Activated naive CD4-positive, alpha-beta T cell treated with anti-CD3 and anti-CD28 coated beads, Interleukin-2, amount 50 U/mL, for 16 hours (primary cell): ENCODE data around the gene NCBP2L.

Experiments
- DNase-seq: peaks from one replicate; pipeline ENCODE4 v3.0.0-alpha.2; 2020

The NCBP2L gene

GRCh38 chrX:107777536-107777832, at the start of gene NCBP2L:
Gene NCBP2L (plus strand): TSS chrX:107777733. CDS start chrX:107794221, 16,488 bp downstream.
- no peak for DNase-seq

- DNase-seq: no peak
Observed at GRCh38 chrX:107728371-107729099, 49.0 kb upstream of the NCBP2L start.

- peak; percentile 13 for DNase-seq
Observed at GRCh38 chrX:107729558-107730297, 47.8 kb upstream of the NCBP2L start.

GRCh38 chrX:107730298-107730655, 47.3 kb upstream of the NCBP2L start:
- DNase-seq: no peak

- no peak for DNase-seq
Observed at GRCh38 chrX:107730991-107731766, 46.4 kb upstream of the NCBP2L start.

- no peak for DNase-seq
Observed at GRCh38 chrX:107731831-107732502, 45.6 kb upstream of the NCBP2L start.

- DNase-seq: no peak
Observed at GRCh38 chrX:107733686-107734085, 43.8 kb upstream of the NCBP2L start.

- DNase-seq: no peak
Observed at GRCh38 chrX:107734646-107735045, 42.9 kb upstream of the NCBP2L start.

- DNase-seq: no peak
Observed at GRCh38 chrX:107736781-107737531, 40.6 kb upstream of the NCBP2L start.

GRCh38 chrX:107738272-107738671, 39.3 kb upstream of the NCBP2L start:
- DNase-seq: no peak

GRCh38 chrX:107738768-107739167, 38.8 kb upstream of the NCBP2L start:
- no peak for DNase-seq

GRCh38 chrX:107739541-107739940, 38.0 kb upstream of the NCBP2L start:
- no peak for DNase-seq

GRCh38 chrX:107741404-107741790, 36.1 kb upstream of the NCBP2L start:
- no peak for DNase-seq

GRCh38 chrX:107742700-107743191, 34.8 kb upstream of the NCBP2L start:
- no peak for DNase-seq

GRCh38 chrX:107743995-107744394, 33.5 kb upstream of the NCBP2L start:
- no peak for DNase-seq

GRCh38 chrX:107744868-107745267, 32.7 kb upstream of the NCBP2L start:
- DNase-seq: no peak

- DNase-seq: no peak
Observed at GRCh38 chrX:107747596-107748161, 29.9 kb upstream of the NCBP2L start.

- no peak for DNase-seq
Observed at GRCh38 chrX:107748506-107748905, 29.0 kb upstream of the NCBP2L start.

- DNase-seq: no peak
Observed at GRCh38 chrX:107750263-107750662, 27.3 kb upstream of the NCBP2L start.

GRCh38 chrX:107750861-107751445, 26.6 kb upstream of the NCBP2L start:
- DNase-seq: no peak

GRCh38 chrX:107752043-107752442, 25.5 kb upstream of the NCBP2L start:
- no peak for DNase-seq

- DNase-seq: no peak
Observed at GRCh38 chrX:107752714-107753113, 24.8 kb upstream of the NCBP2L start.
